ENCODE results near the gene PTPRN2. TPM values are rescaled to one million over a fixed set of nuclear protein-coding genes. Genes with fewer than 3 reads are reported as not detected.

PTPRN2 gene
- total and polyA plus RNA-seq, 2 donors (not counting 3 experiments of a cell fraction or from before 2014, with no cell fraction given): 0.62 to 0.88 TPM

DNA sequence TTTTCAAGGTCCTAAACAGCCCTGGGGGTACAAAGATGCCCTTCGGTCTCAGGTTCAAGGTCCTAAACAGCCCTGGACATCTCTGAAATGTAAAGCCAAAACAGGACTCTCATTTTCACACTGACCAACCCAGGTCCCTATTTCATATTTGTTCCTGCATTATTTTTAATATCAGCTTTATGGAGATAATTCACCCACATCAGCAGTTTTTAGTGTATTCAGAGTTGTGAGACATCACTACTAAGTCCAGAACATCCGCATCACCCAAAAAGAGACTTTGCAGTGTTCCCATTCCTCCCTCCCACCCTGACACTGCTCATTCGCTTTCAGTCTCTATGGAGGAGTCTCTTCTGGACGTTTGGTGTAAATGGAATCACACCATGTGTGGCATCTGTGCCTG is 420.2 kb downstream of the PTPRN2 start:
- Histone ChIP-seq H4K20me1 (replicated peaks; ENCODE audit: control insufficient read depth, extremely low read depth, insufficient read depth, low read length) (no peaks in the 10 kb centered on the region), H3K4me3 (replicated peaks in 1 of 3; ENCODE audit: insufficient read depth in 1 of 3, low read depth in 1 of 3, low read length in 3 of 3) (no peak overlapping the region), H3K9me1 (replicated peaks; ENCODE audit: control insufficient read depth, extremely low read depth, insufficient read depth, low read length) (no peaks in the 10 kb centered on the region), H3K9ac (replicated peaks; ENCODE audit: extremely low read depth, insufficient read depth, low read length) (no peak overlapping the region), H3K27ac (ENCODE audit: insufficient read depth, low read depth, low read length) (no peak overlapping the region), H3K27me3 (ENCODE audit: control insufficient read depth in 2 of 2, insufficient read depth in 2 of 2, low read length in 2 of 2) (no peaks in the 10 kb centered on the region), H3K4me2 (ENCODE audit: insufficient read depth, low read length) (no peak overlapping the region), H3K79me2 (ENCODE audit: control insufficient read depth, insufficient read depth, low read length) (no peaks in the 10 kb centered on the region), H3K36me3 (ENCODE audit: control insufficient read depth in 2 of 2, extremely low read depth in 1 of 2, insufficient read depth in 2 of 2, low read length in 2 of 2) (no peaks in the 10 kb centered on the region), H3K9me3 (replicated peaks; ENCODE audit: control insufficient read depth, insufficient read depth, low read length) (peaks cover 15% of the 10 kb centered on the region), H2AFZ (ENCODE audit: low read depth, low read length) (no peak overlapping the region), H3K4me1 (ENCODE audit: control insufficient read depth, extremely low read depth, insufficient read depth, low read length) (no peaks in the 10 kb centered on the region)
- DNase-seq (ENCODE audit: low read depth, low spot score) (no peak), FAIRE-seq (no peak)
- ChIA-PET POLR2A (no interaction called here), CTCF (no interaction called here)
- no peak for TF ChIP-seq EZH2 (IDR thresholded peaks at IDR 0.05; ENCODE audit: borderline replicate concordance, low read depth, low read length, severe bottlenecking)
- no peak for TF ChIP-seq POLR2AphosphoS5 (IDR thresholded peaks at IDR 0.05; ENCODE audit: insufficient read depth, low read depth, low read length)
- TF ChIP-seq MYC (IDR thresholded peaks at IDR 0.05; ENCODE audit: low read depth, low read length): no peak
- TF ChIP-seq, protein P1, sequence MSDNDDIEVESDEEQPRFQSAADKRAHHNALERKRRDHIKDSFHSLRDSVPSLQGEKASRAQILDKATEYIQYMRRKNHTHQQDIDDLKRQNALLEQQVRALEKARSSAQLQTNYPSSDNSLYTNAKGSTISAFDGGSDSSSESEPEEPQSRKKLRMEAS (IDR thresholded peaks at IDR 0.05; ENCODE audit: insufficient read depth, insufficient read length): no peak
- TF ChIP-seq, protein P2, sequence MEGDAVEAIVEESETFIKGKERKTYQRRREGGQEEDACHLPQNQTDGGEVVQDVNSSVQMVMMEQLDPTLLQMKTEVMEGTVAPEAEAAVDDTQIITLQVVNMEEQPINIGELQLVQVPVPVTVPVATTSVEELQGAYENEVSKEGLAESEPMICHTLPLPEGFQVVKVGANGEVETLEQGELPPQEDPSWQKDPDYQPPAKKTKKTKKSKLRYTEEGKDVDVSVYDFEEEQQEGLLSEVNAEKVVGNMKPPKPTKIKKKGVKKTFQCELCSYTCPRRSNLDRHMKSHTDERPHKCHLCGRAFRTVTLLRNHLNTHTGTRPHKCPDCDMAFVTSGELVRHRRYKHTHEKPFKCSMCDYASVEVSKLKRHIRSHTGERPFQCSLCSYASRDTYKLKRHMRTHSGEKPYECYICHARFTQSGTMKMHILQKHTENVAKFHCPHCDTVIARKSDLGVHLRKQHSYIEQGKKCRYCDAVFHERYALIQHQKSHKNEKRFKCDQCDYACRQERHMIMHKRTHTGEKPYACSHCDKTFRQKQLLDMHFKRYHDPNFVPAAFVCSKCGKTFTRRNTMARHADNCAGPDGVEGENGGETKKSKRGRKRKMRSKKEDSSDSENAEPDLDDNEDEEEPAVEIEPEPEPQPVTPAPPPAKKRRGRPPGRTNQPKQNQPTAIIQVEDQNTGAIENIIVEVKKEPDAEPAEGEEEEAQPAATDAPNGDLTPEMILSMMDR (IDR thresholded peaks at IDR 0.05; ENCODE audit: extremely low read depth in 1 of 2, insufficient read depth in 1 of 2, low read depth in 1 of 2, low read length in 2 of 2): no peak
- no peak for TF ChIP-seq GATA2 (IDR thresholded peaks at IDR 0.05; ENCODE audit: insufficient read depth, insufficient read length, low read depth, low read length)
- TF ChIP-seq FOS (IDR thresholded peaks at IDR 0.05; ENCODE audit: borderline replicate concordance, insufficient read depth, low read length): no peak
- TF ChIP-seq JUN (IDR thresholded peaks at IDR 0.05; ENCODE audit: borderline replicate concordance, insufficient read depth, insufficient read length, low read depth): no peak
- TF ChIP-seq POLR2A (IDR thresholded peaks at IDR 0.05; ENCODE audit: low read depth, low read length): no peak
- no TSS peak for BruUV-seq (replicated peaks)
- dilution Hi-C loops (cut with MboI; ENCODE audit: extremely low pct_ligation_motif_present, low sequenced_read_pairs): no loop called here
- intact Hi-C loops (cut with micrococcal nuclease): no loop called here

Data from endothelial cell of umbilical vein (primary cell).